GM18870 (cell line): ENCODE results near the gene ANGPTL8.

Experiments used
- ATAC-seq: cut with Tn5 transposase; IDR thresholded peaks from one replicate; pipeline ENCODE4 v1.9.1; 2021; ENCODE audit warnings: moderate library complexity; ENCODE audit not compliant: unreplicated experiment

ANGPTL8 gene

DNA sequence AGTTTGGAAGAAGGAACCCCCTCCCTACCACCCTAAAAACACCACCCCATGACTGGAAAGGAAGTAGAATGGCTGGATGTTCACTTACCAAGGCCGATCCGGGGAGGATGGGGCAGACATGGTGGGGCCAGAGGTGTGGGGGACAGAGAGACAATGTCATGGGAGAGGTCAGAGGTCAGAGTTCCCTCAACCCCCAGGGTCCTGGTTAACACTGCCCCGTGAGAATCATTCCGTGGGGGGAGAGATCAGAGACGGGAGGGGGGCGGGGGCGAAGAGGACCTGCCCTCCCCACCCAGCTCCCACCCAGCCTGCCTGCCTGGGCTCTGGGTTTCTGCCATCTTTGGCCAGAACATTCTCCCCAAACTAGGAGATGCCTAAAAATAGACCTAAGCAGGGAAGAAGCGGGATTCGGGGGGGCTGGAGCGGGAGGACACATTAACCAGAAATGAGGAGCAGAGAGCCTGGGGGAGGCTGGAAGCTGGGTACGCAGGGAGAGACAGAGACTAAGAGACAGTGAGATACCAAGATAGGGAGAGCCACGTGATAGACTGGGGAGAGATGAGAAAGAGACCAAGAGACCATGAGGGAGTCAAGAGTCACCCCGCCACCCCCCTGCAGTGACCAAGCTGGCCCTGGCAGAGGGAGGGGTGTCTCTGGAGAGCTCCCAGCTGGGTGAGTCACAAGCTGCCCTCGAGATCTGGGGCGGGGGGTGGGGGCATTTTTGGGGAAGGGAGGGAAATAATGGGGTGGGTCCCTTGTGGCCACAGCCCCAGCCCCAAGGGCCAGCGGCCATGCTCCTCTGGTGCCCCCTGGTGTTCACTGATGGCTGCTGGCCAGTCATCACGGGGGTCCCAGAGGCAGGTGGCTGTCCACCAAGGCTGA, 36.0 kb upstream of the ANGPTL8 start:
- ATAC-seq: no peak

DNA sequence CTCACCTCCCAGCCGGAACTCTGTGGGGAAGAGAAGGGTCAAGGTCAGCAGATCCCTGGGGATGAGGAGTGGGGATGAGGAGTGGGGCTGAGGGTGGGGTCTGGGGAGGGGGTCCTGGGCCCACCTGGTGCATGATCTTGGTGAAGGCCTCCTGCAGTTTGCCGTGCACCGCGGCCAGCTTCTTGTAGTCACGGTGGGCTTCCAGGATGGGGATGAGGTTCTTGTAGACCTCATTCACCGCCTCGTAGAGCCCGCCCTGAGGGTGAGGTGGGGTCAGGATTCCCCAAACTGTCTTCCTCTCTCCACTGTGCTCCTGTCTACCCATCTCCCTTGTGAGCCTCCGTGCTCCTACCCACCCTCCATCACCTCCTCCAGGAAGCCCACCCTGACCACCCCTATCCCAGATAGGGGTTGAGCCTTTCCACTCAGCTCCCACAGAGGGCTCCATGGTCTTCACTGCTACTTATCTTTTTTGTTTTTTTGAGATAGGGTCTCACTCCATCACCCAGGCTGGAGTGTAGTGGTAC, 35.3 kb upstream of the ANGPTL8 start:
- no peak for ATAC-seq

DNA sequence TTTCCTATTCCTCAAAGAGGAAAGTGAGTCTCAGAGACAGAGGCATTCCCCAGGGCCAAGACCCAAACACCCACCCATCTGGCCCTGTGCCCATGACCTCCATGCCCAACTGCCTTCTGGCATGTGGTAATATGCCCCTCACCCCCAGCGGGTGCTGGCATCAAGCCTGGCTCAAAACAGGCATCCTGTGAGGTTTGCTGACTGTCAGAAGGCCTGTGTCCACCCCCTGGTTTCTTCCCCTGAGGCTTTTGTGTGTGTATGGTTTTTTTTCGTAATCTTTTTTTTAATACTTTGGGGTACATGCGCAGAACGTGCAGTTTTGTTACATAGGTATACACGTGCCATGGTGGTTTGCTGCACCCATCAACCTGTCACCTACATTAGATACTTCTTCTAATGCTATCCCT, 34.5 kb upstream of the ANGPTL8 start:
- no peak for ATAC-seq

DNA sequence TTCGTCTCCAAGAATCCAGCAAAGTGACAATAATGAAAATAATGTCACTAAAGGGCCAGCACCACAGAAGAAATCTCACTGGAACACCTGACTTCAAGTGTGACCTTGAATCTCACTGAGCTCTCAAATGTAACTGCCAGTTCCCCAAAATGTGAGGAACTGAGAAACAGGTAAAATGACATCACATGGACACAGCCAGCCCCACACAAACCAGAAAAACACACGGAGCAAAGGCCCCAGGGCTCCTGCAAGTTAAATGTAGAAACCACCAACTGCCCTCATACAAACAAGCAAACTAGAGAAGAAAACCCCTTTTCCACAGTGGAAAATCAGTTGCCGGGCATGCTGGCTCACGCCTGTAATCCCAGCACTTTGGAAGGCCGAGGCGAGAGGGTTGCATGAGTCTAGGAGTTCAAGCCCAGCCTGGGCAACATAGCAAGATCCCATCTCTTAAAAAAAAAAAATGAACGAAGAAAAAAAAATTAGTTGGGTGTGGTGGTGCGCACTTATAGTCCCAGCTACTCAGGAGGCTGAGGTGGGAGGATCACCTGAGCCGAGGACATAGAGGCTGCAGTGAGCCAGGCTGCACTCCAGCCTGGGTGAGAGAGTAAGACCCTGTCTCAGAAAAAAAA, 33.4 kb upstream of the ANGPTL8 start:
- ATAC-seq: no peak

DNA sequence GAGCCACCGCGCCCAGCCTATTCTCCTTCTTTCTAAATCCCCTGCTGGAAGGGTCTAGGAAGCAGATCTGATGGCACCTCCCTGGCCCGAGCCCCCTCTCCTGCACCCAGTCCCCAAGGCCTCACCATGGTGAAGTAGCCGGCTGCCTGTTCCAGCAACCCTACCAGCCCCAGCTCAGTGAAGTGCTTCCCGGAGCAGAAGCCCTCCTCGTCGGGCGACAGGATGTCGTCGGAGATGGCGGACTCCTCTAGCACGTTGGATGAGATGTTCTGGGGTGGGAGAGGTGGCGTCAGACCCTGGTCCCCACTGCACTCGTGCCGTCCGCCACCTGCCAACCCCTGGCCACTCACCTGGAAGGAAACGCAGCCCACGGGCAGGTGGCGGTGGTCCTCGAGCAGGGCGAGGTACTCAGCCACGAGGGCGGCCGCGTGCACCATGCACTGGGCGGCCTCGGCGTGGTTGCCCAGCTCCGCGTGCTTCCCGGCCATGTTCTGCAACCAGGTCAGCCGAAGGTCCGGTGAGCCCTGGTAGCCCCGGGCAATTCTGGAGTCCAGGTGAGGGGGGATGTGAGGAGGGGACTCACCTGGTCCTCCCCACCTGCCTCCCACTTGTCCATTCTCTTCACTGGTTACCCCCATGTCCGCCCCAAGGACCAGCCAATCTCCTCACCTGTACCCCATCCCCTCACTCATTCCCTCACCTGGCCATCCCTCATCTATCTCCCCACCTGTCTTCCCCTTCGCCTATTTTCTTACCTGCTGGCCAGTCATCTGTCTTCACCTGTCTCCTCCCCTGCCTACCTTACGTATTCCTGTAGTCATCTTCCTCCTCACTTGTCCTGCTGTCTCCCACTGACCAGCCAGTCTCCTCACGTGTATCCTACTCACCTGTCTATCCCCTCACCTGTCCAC, 30.6 kb upstream of the ANGPTL8 start:
- ATAC-seq: no peak

DNA sequence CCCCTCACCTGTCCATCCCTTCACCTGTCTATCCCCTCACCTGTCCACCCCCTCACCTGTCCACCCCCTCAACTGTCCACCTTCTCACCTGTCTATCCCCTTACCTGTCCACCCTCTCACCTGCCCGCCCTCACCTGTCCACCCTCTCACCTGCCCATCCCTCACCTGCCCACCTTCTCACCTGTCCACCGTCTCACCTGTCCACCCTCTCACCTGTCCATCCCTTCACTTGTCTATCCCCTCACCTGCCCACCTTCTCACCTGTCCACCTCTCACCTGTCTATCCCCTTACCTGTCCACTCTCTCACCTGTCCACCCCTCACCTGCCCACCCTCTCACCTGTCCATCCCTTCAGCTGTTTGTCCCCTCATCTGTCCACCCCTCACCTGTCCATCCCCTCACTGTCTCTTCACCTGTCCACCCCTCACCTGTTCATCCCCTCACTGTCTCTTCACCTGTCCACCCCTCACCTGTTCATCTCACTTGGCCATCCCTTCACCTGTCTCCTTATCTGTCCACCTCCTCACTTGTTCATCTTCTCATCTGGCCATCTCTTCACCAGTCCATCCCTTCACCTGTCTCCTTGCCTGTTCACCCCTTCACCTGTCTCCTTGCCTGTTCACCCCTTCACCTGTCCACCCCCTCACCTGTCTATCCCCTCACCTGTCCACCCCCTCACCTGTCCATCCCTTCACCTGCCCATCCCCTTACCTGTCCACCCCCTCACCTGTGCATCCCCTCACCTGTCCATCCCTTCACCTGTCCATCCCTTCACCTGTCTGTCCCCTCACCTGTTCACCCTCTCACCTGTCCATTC, 29.4 kb upstream of the ANGPTL8 start:
- ATAC-seq: no peak

DNA sequence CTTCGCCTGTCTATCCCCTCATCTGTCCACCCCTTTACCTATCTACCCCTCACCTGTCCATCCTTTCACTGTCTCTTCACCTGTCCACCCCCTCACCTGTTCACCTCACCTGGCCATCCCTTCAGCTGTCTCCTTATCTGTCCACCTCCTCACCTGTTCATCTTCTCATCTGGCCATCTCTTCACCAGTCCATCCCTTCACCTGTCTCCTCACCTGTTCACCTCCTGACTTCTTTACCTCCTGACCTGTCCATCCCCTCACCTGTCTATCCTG, 28.8 kb upstream of the ANGPTL8 start:
- ATAC-seq: no peak

DNA sequence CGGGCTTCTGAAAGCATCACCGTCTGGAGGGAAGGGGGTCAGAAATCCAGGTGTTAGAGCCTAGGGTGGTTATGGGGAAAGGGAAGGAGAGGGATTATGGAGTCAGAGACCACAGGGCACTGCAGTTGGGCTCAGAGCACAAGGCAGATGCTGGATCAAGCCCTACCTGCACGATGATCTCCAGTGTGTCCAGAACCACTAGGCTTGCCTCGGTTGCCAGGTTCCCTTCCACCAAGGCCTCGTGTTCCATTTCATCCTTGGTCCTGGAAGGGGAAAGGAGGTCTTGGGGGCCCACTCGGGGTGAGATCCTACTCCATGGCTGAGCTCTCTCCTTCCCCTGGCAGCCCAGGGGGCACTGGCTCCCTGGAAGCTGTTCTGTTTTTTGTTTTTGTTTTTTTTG, 25.0 kb upstream of the ANGPTL8 start:
- no peak for ATAC-seq

DNA sequence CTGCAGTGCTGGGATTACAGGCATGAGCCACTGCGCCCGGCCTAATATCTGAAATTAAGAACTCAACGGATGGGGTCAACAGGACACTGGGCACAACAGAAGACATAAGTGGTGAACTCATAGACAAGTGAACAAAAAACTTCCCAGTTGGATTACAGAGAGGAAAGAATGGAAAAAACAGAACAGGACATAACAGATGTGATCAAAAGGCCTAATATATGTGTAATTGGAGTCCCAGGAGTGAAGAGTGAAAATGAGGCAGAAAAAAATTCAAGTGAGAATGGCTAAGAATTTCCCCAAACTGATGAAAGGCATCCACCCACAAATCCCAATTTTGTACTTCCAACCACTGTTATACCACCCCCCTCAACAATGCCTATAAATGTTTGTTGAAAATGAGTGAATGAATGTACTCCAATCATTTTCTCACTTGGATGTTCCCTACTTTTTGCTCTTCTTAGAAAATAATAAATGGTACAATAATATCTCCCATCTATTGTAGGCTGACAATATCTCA, 18.3 kb upstream of the ANGPTL8 start:
- ATAC-seq: no peak

DNA sequence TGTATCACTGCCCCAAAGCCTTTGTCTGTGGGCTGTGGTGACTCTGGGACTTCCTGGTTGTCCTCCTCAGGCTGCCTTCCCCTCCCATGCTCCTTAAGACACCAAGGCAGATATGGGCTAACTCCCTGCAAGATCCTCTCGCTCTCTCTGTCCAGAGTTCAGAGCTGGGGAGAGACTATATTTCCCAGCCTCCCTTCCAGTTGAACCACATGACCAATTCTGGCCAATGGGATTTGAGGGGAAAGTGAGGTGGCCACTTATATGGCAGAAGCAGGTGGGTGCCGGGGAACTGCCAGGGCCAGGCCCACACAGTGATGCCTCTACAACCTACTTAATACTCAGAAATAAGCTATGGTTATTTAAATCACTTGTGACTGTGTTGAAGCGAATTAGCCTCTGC, 16.2 kb upstream of the ANGPTL8 start:
- no peak for ATAC-seq

DNA sequence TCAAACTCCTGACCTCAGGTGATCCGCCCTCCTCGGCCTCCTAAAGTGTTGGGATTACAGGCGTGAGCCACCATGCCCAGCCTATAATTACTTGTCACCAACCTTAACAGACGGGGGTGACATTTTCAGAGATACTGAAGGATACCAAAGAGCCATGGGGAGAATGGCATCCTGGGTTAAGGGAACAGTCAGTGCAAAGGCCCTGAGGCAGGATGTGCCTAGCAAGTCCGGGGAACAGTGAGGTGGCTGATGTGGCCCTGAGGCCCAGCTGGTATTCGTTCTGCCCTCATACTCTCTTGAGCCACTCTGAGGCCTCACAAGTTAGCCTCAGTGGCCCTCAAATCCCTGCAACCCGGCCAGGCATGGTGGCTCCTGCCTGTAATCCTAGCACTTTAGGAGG, 15.0 kb upstream of the ANGPTL8 start:
- ATAC-seq: no peak

DNA sequence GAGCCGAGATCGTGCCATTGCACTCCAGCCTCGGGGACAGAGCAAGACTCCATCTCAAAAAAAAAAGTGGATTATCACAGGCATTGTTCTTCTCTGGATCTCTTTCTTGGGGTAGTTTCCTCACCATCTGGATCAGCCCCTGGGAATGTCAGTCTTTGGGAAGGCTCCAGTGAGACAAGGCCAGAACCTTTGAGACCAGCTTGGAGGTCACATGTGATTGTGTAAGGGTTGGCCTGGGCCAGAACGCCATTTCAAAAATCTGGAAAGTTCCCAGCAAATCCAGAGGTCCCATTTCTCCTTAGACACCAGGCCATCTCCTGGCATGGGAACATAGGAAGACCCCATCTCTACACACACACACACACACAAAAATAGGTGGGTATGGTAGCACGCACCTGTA, 14.2 kb upstream of the ANGPTL8 start:
- ATAC-seq: no peak

DNA sequence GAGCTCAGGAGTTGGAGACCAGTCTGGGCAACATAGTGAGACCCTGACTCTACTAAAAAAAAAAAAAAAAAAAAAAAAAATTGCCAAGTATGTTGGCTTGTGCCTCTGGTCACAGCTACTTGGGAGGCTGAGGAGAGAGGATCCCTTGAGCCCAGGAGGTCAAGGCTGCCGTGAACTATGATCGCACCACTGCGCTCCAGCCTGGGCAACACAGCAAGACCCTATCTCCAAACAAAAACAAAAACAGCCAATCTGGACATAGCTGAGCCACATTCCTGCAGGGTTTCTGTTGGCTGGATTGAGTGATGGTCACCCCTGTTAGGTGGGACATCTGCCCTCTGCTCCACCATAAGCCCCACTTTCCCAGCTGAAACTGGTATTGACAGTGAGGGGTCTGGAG, 13.6 kb upstream of the ANGPTL8 start:
- ATAC-seq: no peak

DNA sequence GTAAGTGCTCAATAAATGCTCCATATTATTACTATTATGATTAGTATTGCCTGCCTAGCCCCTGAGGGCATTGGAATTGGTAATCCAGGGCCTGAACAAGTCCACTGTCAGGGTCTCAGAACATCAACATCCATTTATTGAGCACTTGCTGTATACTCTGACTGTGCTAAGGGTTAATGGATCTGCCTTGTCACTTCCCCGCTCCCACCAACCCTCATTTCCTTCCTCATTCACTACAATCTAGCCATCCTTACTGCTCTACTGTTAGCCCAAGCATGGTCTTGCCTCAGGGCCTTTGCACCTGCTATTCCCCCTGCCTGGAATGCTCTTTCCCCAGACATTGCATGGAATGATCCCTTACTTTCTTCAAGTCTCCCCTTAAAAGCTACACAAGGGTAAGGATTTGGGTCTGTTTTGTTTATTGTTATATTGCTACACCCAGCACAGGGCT, 12.7 kb upstream of the ANGPTL8 start:
- ATAC-seq: no peak

DNA sequence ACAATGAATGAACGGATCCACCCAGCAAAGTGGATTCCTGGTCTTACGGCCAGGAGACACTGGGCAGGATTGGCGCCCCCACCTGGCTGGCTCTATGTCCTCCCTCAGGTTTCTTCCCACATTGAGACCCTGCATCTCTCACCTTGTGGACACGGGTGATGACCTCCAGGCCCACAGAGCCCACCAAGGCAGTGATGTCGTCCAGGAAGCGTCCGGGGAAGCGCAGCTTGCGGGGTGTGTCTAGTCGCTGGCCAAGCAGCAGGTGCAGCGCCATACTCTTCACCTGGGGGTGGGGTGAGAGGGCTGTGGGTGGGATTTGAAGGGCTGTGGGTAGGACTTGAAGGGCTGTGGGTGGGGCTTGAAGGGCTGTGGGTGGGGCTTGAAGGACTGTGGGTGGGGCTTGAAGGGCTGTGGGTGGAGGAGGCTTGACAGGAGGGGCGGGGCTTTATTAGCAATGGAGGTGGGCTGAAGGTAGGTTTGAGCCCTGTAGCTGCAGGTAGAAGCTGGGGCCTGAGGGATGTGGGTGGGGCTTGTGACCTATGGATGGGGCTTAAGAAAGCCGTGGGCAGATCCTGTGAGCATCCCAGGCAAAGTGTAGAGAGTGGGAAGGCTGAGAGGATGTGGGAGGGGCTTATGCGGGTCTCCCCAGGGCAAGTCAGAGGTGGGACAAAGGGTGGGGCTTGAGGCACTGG, 12.1 kb upstream of the ANGPTL8 start:
- ATAC-seq: no peak

DNA sequence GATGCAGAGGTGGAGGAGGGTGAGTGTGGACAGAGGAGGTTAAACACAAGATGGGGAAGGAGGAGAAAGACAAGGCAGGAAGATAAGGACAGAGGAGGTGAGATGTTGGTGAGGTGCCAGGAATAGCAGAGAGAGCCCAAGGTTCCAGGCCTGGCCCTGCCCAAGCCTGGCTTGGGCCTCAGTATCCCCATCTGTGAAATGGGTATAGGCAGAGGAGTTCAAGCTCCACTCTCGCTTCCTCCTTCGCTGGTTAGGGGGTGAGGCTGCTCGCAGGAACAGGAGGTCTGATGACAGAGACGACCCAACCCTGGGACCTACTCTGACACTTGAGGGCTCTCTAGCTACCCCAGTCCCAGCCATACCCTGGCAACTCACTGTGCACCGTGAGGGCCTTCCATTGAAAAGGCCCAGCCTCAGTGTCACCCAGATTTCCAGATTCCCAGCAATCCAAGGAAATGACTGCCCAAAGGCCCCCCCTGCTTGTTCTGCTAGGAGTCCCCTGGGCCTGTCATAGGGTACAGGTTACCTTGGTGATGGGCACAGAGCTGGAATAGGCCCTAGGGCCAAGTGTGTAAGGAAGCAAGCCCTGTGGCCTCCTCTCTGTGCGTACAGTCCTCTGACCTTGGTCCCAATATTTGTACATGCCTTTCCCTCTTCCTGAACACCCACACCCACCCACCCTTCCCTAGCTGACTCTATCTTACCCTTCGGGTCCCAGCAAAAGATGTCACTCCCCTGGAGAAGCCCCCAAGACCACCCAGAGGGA, 8.6 kb upstream of the ANGPTL8 start:
- ATAC-seq: no peak

DNA sequence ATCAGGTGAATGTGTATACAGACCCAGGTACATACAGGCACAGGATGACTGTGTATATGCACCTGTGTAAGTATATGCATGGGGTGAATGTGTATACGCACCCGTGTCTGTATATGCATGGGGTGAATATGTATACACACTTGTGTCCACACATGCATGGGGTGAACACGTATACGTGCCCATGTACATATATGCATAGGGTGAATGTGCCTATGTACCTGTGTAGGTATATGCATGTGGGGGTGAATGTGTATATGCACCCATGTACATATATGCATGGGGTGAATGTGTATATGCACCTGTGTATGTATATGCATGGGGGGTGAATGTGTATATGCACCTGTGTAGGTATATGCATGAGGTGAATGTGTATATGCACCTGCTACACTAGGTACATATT, 6.9 kb upstream of the ANGPTL8 start:
- no peak for ATAC-seq

DNA sequence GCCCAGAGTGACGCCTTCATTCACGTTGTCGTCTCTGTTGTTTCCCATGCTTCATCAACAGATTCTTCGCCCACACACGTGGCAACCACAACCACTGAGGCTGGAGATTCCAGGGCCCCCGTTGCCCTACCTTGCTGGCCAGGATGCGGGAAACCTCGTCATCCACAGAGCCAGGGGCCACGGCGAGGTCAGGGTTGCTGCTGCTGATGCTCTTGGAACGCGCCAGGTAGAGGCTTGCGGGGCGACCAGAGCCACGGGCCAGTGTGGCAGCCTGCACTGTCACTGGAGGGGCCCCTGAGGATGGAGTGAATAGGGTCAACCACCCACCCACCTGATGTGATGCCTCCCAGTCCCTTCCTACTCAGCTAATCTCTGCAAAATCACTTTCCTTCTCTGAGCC, 6.3 kb upstream of the ANGPTL8 start:
- no peak for ATAC-seq

DNA sequence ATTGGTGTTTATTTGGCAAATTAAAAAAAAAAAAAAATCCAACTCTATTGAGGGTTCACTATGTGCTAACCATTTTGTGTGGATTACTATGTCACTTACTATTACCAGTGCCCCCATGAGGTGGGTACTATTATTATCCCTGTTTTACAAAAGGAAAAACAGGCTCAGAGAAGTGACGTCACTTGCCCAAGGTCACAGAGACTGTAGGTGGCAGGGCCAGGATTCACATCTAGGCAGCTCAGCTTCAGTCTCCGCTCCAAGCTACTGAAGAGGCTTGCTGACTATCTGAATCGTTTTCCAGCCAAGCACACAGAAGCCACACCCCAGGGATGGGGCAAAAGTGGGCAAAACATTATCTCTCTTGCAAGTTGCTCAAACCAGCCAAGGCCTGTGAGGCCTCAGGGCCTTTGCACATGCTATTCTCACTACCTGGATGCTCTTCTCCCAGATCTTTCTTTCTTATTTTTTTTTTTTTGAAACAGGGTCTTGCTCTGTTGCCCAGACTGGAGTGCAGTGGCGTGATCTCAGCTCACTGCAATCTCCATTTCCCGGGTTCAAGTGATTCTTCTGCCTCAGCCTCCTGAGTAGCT, 4.8 kb upstream of the ANGPTL8 start:
- ATAC-seq: no peak
